Measurements from ENCODE around the gene RYR1. TPM values are rescaled to one million over a fixed set of nuclear protein-coding genes. Genes with fewer than 3 reads are reported as not detected.
"Not testable (repeated sequence)": the region's sequence is repeated elsewhere in the genome, so short reads cannot be mapped to it uniquely, and the experiment has no call there.

Gene RYR1
- polyA plus RNA-seq, 4 donors, result 4.5 to 5.0 (median 4.8) TPM

GRCh38 chr19:38399081-38399480, 34.4 kb upstream of the RYR1 start:
- no peak for DNase-seq (ENCODE audit: low read depth in 4 of 4, low spot score in 3 of 4)

GRCh38 chr19:38399537-38399936, 34.0 kb upstream of the RYR1 start:
- no peak for DNase-seq (ENCODE audit: low read depth in 4 of 4, low spot score in 3 of 4)

GRCh38 chr19:38400361-38400760, 33.1 kb upstream of the RYR1 start:
- DNase-seq (ENCODE audit: low read depth in 4 of 4, low spot score in 3 of 4), result no peak

GRCh38 chr19:38401148-38401547, 32.3 kb upstream of the RYR1 start:
- DNase-seq (ENCODE audit: low read depth in 4 of 4, low spot score in 3 of 4), result no peak

- no peak for DNase-seq (ENCODE audit: low read depth in 4 of 4, low spot score in 3 of 4)
Measured at GRCh38 chr19:38402623-38402966, 30.9 kb upstream of the RYR1 start.

- DNase-seq (ENCODE audit: low read depth in 4 of 4, low spot score in 3 of 4), result peak; percentile 95 to 97 (median 96)
Measured at GRCh38 chr19:38402967-38403674, 30.4 kb upstream of the RYR1 start, which contains the start of gene FAM98C. Gene FAM98C, plus strand, starts transcription at chr19:38403093. Its CDS starts 61 bp downstream, at chr19:38403154.

- DNase-seq (ENCODE audit: low read depth in 4 of 4, low spot score in 3 of 4), result no peak
Measured at GRCh38 chr19:38404858-38405257, 28.6 kb upstream of the RYR1 start.

GRCh38 chr19:38405276-38405675, 28.2 kb upstream of the RYR1 start:
- no peak for DNase-seq (ENCODE audit: low read depth in 4 of 4, low spot score in 3 of 4)

- DNase-seq (ENCODE audit: low read depth in 4 of 4, low spot score in 3 of 4), result no peak
Measured at GRCh38 chr19:38409631-38410133, 23.8 kb upstream of the RYR1 start.

GRCh38 chr19:38410407-38410806, 23.1 kb upstream of the RYR1 start:
- not testable (repeated sequence) for DNase-seq (ENCODE audit: low read depth in 4 of 4, low spot score in 3 of 4)

- DNase-seq (ENCODE audit: low read depth in 4 of 4, low spot score in 3 of 4), result no peak
Measured at GRCh38 chr19:38411041-38411712, 22.3 kb upstream of the RYR1 start.

- DNase-seq (ENCODE audit: low read depth in 4 of 4, low spot score in 3 of 4), result not testable (repeated sequence)
Measured at GRCh38 chr19:38411898-38412297, 21.6 kb upstream of the RYR1 start.

GRCh38 chr19:38412491-38412890, 21.0 kb upstream of the RYR1 start:
- no peak for DNase-seq (ENCODE audit: low read depth in 4 of 4, low spot score in 3 of 4)

- DNase-seq (ENCODE audit: low read depth in 4 of 4, low spot score in 3 of 4), result no peak
Measured at GRCh38 chr19:38412961-38413360, 20.5 kb upstream of the RYR1 start.

GRCh38 chr19:38413416-38413815, 20.1 kb upstream of the RYR1 start:
- DNase-seq (ENCODE audit: low read depth in 4 of 4, low spot score in 3 of 4), result no peak

- DNase-seq (ENCODE audit: low read depth in 4 of 4, low spot score in 3 of 4), result no peak
Measured at GRCh38 chr19:38417146-38417543, 16.3 kb upstream of the RYR1 start.

- DNase-seq (ENCODE audit: low read depth in 4 of 4, low spot score in 3 of 4), result no peak
Measured at GRCh38 chr19:38417544-38418506, 15.7 kb upstream of the RYR1 start.

- DNase-seq (ENCODE audit: low read depth in 4 of 4, low spot score in 3 of 4), result no peak
Measured at GRCh38 chr19:38420935-38421334, 12.6 kb upstream of the RYR1 start.

GRCh38 chr19:38421856-38422255, 11.6 kb upstream of the RYR1 start:
- DNase-seq (ENCODE audit: low read depth in 4 of 4, low spot score in 3 of 4), result no peak

GRCh38 chr19:38422438-38422837, 11.1 kb upstream of the RYR1 start:
- DNase-seq (ENCODE audit: low read depth in 4 of 4, low spot score in 3 of 4), result no peak

- no peak for DNase-seq (ENCODE audit: low read depth in 4 of 4, low spot score in 3 of 4)
Measured at GRCh38 chr19:38424272-38424671, 9.2 kb upstream of the RYR1 start.

Measured in right renal pelvis (tissue), 4 donors.